ENCODE data around the gene CALN1. TPM values are rescaled to one million over a fixed set of nuclear protein-coding genes. Genes with fewer than 3 reads are reported as not detected.

CALN1 gene
- total and polyA plus RNA-seq, 2 of the 8 experiments (the other 6 are each of a cell fraction or from before 2014, with no cell fraction given): 6.4 to 15.2 TPM

GRCh38 chr7:72032934-72033333, 379.2 kb downstream of the CALN1 start:
- no peak overlapping the region for H4K5ac ChIP-seq (ENCODE audit: insufficient read length, low read depth, low read length)
- H3K14ac ChIP-seq (ENCODE audit: insufficient read length): no peak overlapping the region
- no peak overlapping the region for H3K4me2 ChIP-seq (ENCODE audit: insufficient read depth in 1 of 2, low read depth in 2 of 2, low read length in 2 of 2)
- no peak overlapping the region for H2BK12ac ChIP-seq (ENCODE audit: low read depth, low read length)
- H4K91ac ChIP-seq (replicated peaks; ENCODE audit: insufficient read length, low read length): no peak overlapping the region
- H3K27me3 ChIP-seq (replicated peaks in 1 of 4; ENCODE audit: control insufficient read depth in 3 of 4, extremely low read depth in 1 of 4, insufficient read depth in 3 of 4, low read length in 3 of 4): no peaks in the 10 kb centered on the region
- no peaks in the 10 kb centered on the region for H3K36me3 ChIP-seq (ENCODE audit: control insufficient read depth in 2 of 4, insufficient read depth in 4 of 4, low read length in 3 of 4)
- H2BK120ac ChIP-seq (replicated peaks; ENCODE audit: low read depth, low read length): no peak overlapping the region
- no peak overlapping the region for H3K18ac ChIP-seq (ENCODE audit: extremely low read depth, low read length)
- H2BK20ac ChIP-seq (ENCODE audit: low read length): no peak overlapping the region
- no peak overlapping the region for H3K4ac ChIP-seq (replicated peaks; ENCODE audit: insufficient read length, low read depth, low read length)
- DNase-seq (ENCODE audit: low read depth in 1 of 2, low spot score in 2 of 2) (no peak), FAIRE-seq (no peak)
- no peak overlapping the region for H3K56ac ChIP-seq (replicated peaks; ENCODE audit: insufficient read length, low read depth, low read length)
- no peak overlapping the region for H4K8ac ChIP-seq (ENCODE audit: extremely low read depth, insufficient read depth, low read length)
- H3K79me1 ChIP-seq (ENCODE audit: low read depth, low read length): no peaks in the 10 kb centered on the region
- no peak overlapping the region for H2AK5ac ChIP-seq (ENCODE audit: low read depth, low read length)
- ChIA-PET POLR2A (ENCODE audit: partially characterized antibody) (no interaction called here), CTCF (ENCODE audit: partially characterized antibody) (interaction anchor here (0.5 kb wide), 1 partner anchor 29 kb away, joined by 3 read pairs; no protein-coding TSS in a partner anchor)
- H2BK5ac ChIP-seq (ENCODE audit: low read depth, low read length): no peak overlapping the region
- H3K23me2 ChIP-seq (ENCODE audit: low read depth, low read length): no peaks in the 10 kb centered on the region
- H2AFZ ChIP-seq (ENCODE audit: low read length): no peak overlapping the region
- peaks cover 0 to 3% (median 0%) of the 10 kb centered on the region in 4 experiments; a peak in 1 of 7 replicates for H3K4me1 ChIP-seq (replicated peaks in 1 of 4; ENCODE audit: control insufficient read depth in 3 of 4, insufficient read depth in 4 of 4, low read length in 3 of 4)
- no peak overlapping the region for H3K23ac ChIP-seq (ENCODE audit: insufficient read length)
- no peaks in the 10 kb centered on the region for H4K20me1 ChIP-seq (replicated peaks in 1 of 2; ENCODE audit: control insufficient read depth in 1 of 2, insufficient read depth in 2 of 2, low read length in 2 of 2)
- no peak overlapping the region for H2BK15ac ChIP-seq (ENCODE audit: low read length)
- H3K4me3 ChIP-seq (ENCODE audit: extremely low read depth in 1 of 4, insufficient read depth in 2 of 4, low read depth in 3 of 4, low read length in 4 of 4): no peak overlapping the region
- H3K27ac ChIP-seq (ENCODE audit: low read depth, low read length): no peak overlapping the region
- WGBS, 2 experiments (ENCODE audit: extremely low coverage in 1 of 2, insufficient coverage in 1 of 2, insufficient read length in 1 of 2, insufficient replicate concordance in 2 of 2, low coverage in 1 of 2, low lambda C conversion rate in 2 of 2, missing lambda C conversion rate in 1 of 2): 94% methylated on average over 1 of the region's 1 CpG; no CpG with 5 or more reads in 1 of the 2 experiments
- H3K9me3 ChIP-seq (ENCODE audit: insufficient read depth in 2 of 2, low read depth in 1 of 2, low read length in 1 of 2): no peaks in the 10 kb centered on the region
- H3K9ac ChIP-seq (replicated peaks in 1 of 4; ENCODE audit: extremely low read depth in 1 of 4, low read depth in 3 of 4, low read length in 3 of 4): no peak overlapping the region
- no peaks in the 10 kb centered on the region for H3K79me2 ChIP-seq (ENCODE audit: control insufficient read depth in 1 of 2, insufficient read depth in 2 of 2, low read length in 2 of 2)
- TF ChIP-seq BACH1 (IDR thresholded peaks at IDR 0.05; ENCODE audit: low read length) (no peak), CHD1 (IDR thresholded peaks at IDR 0.05; ENCODE audit: low read depth, low read length) (no peak), SAP30 (IDR thresholded peaks at IDR 0.05; ENCODE audit: insufficient read depth, insufficient replicate concordance, low read length) (no peak), RFX5 (IDR thresholded peaks at IDR 0.05; ENCODE audit: borderline replicate concordance, low read depth, low read length) (no peak), JUND (IDR thresholded peaks at IDR 0.05; ENCODE audit: low read length) (no peak), ZNF274 (IDR thresholded peaks at IDR 0.05; ENCODE audit: borderline replicate concordance, extremely low read depth, low read length) (no peak), GABPA (IDR thresholded peaks at IDR 0.05; ENCODE audit: borderline replicate concordance, insufficient read depth, low read length) (no peak), SIN3A (conservative IDR thresholded peaks at IDR 0.05 in 1 of 2, IDR thresholded peaks at IDR 0.05 in 1 of 2; ENCODE audit: low read depth in 1 of 2, low read length in 2 of 2) (no peak), BCL11A (IDR thresholded peaks at IDR 0.05; ENCODE audit: low read depth in 2 of 2, low read length in 2 of 2) (no peak)

Data from H1 (cell line).